Colon (tissue), 2 donors: ENCODE results near the gene MRPS18A.
"Not testable (repeated sequence)": the region's sequence is repeated elsewhere in the genome, so short reads cannot be mapped to it uniquely, and the experiment has no call there.

Experiments
- FAIRE-seq: peaks from 2 replicates; lab custom pipeline; 2012; peaks lifted over from hg19 to GRCh38; lab: Jason Lieb, UNC
- donor health status: control.
- donor health status: control.

Gene MRPS18A

GRCh38 chr6:43670623-43670986, 17.0 kb downstream of the MRPS18A start:
- FAIRE-seq: no peak

- FAIRE-seq: no peak
Observed at GRCh38 chr6:43669922-43670622, 17.5 kb downstream of the MRPS18A start.

- no peak for FAIRE-seq
Observed at GRCh38 chr6:43669050-43669921, 18.3 kb downstream of the MRPS18A start.

DNA sequence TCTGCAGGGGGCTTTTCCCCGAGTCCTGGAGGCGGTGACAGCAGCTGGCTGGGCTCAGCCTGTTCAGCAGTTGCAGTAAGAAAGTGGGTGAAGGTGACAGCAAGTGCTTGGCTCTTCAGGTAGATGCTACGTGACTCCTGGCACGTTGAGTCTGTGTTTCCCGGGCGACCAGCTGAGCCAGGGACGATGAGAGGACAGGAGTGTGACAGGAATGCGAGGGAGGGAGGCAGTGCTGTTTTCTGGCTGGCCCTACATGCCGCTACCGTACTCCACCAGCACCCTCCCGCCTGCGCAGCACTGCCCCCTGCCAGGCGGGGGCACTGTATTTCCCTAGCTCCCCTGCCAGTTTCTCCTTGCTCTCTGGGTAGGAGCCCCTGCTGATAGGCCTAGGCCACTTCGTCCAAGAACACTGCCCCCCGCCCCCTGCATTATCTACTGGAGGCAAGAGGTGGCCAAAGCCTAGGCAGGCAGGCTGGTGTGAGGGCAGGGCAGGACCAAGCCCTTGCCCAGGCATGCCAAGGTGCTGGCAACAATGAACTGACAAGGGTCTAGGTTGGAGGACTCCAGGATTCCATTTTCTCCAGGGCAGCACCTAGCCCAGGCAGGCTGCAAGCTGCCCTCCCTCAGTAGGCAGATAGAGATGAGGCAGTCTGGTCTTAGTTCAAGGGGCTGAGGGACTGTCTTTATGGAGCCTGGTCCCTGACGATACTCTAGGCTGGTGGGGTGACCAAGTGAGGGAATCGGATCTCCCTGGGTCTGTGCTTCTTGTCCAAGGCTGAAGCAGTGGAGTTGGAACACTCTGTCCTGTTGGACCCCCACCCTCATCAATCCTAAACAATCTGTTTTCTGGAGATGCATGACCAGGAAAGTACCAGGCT, 19.2 kb downstream of the MRPS18A start:
- no peak for FAIRE-seq

GRCh38 chr6:43667245-43668150, 20.1 kb downstream of the MRPS18A start:
- FAIRE-seq: no peak

DNA sequence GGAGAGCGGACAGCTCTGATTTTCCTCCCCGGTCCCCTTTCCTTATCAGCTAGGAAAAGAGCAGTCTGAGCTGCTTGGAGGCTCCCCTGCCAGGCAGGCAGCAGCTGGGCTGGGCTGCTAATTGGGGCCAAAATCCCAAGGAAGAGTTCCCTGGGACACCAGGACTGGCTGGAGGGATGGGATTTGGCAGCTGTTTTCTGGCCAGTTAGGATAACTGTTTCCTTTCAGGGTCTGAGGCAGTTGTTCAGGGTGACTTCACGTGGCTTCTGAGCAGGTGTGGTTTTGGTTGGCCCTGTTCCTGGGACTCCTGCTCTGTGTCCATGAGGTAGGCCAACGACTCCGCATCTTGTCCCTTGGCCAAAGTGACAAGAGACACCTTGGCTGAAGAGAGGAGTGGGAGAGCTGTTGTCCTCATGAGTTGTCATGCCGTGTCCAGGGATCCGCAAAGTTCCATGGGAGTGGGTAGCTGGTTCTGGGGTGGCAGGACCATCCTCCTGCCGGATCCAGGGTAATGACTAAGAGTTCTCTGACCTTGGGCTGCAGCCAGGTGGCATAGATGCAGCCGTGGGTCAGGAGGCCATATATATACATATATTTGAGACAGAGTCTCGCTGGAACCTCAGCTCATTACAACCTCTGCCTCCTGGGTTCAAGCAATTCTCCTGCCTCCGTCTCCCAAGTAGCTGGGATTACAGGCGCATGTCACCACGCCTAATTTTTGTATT, 21.2 kb downstream of the MRPS18A start:
- no peak for FAIRE-seq

GRCh38 chr6:43665376-43665775, 22.2 kb downstream of the MRPS18A start:
- no peak for FAIRE-seq

GRCh38 chr6:43662948-43663347, 24.6 kb downstream of the MRPS18A start:
- FAIRE-seq: not testable (repeated sequence)

DNA sequence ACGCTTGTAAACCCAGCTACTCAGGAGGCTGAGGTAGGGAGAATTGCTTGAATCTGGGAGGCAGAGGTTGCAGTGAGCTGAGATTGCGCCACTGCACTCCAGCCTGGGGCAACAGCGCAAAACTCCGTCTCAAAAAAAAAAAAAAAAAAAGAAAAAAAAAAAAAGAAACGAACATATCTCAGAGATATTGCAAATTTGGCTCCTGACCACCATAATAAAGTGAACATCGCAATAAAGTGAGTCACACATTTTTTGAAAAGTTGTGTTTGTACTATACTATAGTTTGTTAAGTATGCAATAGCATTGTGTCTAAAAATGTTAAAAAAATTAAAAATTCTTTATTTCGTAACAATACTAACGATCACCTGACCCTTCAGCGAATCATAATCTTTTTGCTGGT, 29.4 kb downstream of the MRPS18A start:
- no peak for FAIRE-seq

- no peak for FAIRE-seq
Observed at GRCh38 chr6:43657221-43657802, 30.3 kb downstream of the MRPS18A start.

DNA sequence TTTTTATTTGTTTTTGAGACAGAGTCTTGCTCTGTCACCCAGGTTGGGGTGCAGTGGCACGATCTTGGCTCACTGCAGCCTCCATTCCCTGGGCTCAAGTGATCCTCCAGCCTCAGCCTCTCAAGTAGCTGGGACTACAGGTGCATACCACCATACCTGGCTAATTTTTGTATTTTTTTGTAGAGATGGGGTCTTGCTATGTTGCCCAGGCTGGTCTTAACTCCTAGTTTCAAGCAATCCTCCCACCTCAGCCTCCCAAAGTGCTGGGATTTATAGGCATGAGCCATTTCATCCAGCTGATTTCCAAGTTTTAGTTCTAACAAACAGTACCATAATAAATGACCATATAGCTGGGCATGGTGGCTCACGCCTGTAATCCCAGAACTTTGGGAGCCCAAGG, 34.8 kb downstream of the MRPS18A start:
- not testable (repeated sequence) for FAIRE-seq

DNA sequence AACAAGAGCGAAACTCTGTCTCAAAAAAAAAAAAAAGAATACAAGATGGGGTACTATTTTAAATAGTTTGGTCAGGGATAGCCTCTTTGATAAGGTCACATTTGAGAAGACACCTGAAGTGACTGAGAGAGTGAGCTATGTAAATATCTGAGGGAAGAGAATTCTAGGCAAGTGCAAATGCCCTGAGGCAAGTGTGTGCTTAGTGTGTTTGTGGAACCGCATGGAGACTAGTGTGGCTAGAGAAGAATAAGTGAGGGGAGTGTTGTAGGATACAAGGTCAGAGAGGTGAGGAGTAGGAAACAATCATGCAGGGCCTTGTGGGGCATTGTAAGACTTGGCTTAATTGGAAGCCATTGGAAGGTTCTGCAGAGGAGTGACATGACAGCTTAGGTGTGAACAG, 39.3 kb downstream of the MRPS18A start:
- FAIRE-seq: no peak

GRCh38 chr6:43647613-43648012, 40.0 kb downstream of the MRPS18A start:
- FAIRE-seq: no peak

- no peak for FAIRE-seq
Observed at GRCh38 chr6:43645613-43645964, 42.0 kb downstream of the MRPS18A start.

DNA sequence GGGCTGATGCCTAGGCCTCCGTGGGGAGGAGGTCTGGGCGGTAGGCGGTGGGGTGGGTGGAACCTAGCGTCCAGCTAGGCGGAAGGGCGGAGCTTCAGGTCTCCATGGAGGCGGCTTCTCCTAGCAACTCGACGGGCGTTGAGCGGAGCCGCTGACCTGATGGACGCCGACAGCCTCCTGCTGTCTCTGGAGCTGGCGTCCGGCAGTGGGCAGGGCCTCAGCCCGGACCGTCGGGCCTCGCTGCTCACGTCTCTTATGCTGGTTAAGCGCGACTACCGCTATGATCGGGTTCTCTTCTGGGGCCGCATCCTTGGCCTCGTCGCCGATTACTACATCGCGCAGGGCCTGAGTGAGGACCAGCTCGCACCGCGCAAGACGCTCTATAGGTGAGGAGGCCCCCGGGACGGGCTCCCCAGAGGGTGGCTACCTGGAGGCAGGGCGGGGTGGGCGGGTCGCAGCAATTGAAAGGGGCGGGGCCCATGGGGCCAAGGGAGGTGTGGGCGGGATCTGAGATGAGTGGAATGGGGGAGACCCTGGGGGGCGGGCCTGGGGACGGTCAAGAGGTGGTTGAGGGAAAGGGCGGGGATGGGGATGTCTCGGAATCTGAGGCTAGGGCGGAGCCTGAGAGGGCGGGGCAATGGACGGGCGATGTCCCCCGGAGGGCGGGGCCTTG, 42.5 kb downstream of the MRPS18A start, which contains the start of gene RSPH9:
TSS of gene RSPH9 (plus strand) at position 97 of the 673 bp plus-strand sequence. CDS start at position 160, 63 bp downstream.
- no peak for FAIRE-seq

GRCh38 chr6:43639984-43640800, 47.4 kb downstream of the MRPS18A start:
- no peak for FAIRE-seq

- FAIRE-seq: no peak
Observed at GRCh38 chr6:43636308-43636659, 51.3 kb downstream of the MRPS18A start.

GRCh38 chr6:43635387-43636307, 51.9 kb downstream of the MRPS18A start, which contains the start of gene MAD2L1BP:
MAD2L1BP (plus strand) TSS chr6:43635840; CDS start chr6:43635876, 36 bp downstream.
- FAIRE-seq: no peak
